GM10266 (cell line): ENCODE data around the gene GNMT.

Experiments
- DNase-seq: peaks from one replicate; pipeline ENCODE4 v3.0.0; 2012; ENCODE audit errors: extremely low spot score
- TF ChIP-seq, protein P1 (sequence below): IDR thresholded peaks from 2 replicates; pipeline ENCODE4 v1.5.1; 2012; ENCODE audit warnings: mild to moderate bottlenecking, low read depth; ENCODE audit not compliant: control insufficient read depth, insufficient read depth; ENCODE audit errors: missing control alignments

GNMT gene

DNA sequence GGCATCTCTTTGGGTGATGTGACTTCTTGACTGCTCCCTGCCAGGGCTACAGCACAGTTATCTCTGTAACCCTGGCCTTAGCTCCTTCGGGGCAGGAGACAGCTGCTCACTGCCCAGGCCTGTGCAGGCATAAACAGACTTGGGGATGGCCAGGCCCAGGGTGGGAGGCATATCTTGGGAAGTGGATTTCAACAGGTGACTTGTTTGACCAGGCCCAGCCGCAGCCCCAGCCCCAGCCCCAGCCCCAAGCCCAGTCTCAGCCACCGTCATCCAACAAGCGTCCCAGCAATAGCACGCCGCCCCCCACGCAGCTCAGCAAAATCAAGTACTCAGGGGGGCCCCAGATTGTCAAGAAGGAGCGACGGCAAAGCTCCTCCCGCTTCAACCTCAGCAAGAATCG lies 45.7 kb downstream of the GNMT start:
- no peak for DNase-seq

GRCh38 chr6:43007126-43007525 lies 46.6 kb downstream of the GNMT start:
- TF ChIP-seq, protein P1, sequence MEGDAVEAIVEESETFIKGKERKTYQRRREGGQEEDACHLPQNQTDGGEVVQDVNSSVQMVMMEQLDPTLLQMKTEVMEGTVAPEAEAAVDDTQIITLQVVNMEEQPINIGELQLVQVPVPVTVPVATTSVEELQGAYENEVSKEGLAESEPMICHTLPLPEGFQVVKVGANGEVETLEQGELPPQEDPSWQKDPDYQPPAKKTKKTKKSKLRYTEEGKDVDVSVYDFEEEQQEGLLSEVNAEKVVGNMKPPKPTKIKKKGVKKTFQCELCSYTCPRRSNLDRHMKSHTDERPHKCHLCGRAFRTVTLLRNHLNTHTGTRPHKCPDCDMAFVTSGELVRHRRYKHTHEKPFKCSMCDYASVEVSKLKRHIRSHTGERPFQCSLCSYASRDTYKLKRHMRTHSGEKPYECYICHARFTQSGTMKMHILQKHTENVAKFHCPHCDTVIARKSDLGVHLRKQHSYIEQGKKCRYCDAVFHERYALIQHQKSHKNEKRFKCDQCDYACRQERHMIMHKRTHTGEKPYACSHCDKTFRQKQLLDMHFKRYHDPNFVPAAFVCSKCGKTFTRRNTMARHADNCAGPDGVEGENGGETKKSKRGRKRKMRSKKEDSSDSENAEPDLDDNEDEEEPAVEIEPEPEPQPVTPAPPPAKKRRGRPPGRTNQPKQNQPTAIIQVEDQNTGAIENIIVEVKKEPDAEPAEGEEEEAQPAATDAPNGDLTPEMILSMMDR, result no peak

More for the DNA sequence above, 45.7 kb downstream of the GNMT start:
- TF ChIP-seq, protein P1, result no peak

DNA sequence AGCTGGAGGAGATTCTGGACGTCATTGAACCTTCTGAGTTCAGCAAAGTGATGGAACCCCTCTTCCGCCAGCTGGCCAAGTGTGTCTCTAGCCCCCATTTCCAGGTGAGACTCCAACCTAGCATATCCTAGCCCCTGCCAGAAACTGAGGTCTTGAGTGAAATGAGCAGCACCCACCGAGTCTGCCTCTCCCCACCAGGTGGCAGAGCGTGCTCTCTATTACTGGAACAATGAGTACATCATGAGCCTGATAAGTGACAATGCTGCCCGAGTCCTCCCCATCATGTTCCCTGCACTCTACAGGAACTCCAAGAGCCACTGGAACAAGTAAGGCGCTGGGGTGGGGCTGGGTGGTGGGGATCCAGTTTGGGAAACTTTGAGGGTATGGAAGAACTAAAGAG lies 48.6 kb downstream of the GNMT start:
- DNase-seq, result peak; percentile 51
- TF ChIP-seq, protein P1, result peak; percentile 34

More at GRCh38 chr6:43007126-43007525, 46.6 kb downstream of the GNMT start:
- no peak for DNase-seq

- TF ChIP-seq, protein P1, result no peak
- DNase-seq, result no peak
These were observed 50.7 kb downstream of the GNMT start for GRCh38 chr6:43011207-43011606.

GRCh38 chr6:43012364-43012763 lies 51.8 kb downstream of the GNMT start:
- TF ChIP-seq, protein P1, result no peak
- DNase-seq, result no peak

GRCh38 chr6:43013097-43013842 lies 52.7 kb downstream of the GNMT start:
- DNase-seq, result no peak

More at GRCh38 chr6:43013097-43013842, 52.7 kb downstream of the GNMT start:
- TF ChIP-seq, protein P1, result no peak
